22Rv1 (cell line): ENCODE results near the gene SLC19A1.

Experiments
- H3K27ac ChIP-seq: fragments of 450-650 bp; 2 replicates; pipeline ENCODE4 v1.5.1; 2017
- ZFX ChIP-seq: fragments of 450-650 bp; IDR thresholded peaks from 2 replicates; pipeline ENCODE4 v1.6.1; 2017; ENCODE audit warnings: antibody characterized with exemption, borderline replicate concordance
- TF ChIP-seq, protein P1 (sequence below): fragments of 450-650 bp; IDR thresholded peaks from 2 replicates; pipeline ENCODE4 v1.5.1; 2017; ENCODE audit warnings: mild to moderate bottlenecking

Gene SLC19A1

DNA sequence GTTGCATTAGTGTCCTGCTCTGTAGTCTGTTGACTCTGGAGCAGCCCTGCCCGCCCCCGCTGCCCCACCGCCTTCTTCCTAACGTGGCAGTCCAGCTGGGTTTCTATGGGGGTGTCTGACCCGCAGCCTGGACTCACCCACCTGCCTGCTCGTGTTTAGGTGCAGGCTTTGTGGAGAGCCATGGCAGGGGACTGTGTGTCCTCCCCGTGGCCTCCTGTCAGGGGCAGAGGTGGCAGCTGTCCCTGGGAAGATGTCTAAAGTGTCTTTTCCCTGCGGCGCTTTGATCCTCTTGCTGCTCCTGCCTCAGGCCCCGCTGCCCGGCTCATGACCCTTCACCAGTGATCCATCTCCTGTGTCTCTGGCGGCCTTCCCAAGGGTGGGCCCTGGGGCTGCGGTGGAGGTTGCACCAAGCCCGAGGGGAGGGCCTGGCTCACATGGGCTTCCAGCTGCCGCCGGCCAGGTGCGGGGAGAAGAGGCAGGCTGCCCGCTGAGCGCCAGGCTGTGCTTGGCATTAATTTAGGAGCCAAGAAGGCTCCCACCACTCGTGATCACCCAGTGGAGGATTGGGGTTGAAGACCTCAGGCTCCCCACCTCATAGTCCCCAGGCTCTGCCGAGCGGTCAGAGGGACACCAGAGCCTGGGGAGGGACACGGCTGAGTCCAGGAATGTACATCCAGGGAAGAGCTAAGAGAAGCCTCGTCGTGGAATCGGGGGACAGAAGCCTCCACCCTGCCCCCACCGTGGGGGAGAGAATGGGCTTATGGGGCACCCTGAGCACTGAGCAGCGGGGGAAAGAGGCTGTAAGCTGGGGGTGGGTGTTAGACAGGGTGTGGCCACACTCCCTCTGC lies 93.2 kb downstream of the SLC19A1 start:
- H3K27ac ChIP-seq: no peak overlapping the region
- TF ChIP-seq, protein P1, sequence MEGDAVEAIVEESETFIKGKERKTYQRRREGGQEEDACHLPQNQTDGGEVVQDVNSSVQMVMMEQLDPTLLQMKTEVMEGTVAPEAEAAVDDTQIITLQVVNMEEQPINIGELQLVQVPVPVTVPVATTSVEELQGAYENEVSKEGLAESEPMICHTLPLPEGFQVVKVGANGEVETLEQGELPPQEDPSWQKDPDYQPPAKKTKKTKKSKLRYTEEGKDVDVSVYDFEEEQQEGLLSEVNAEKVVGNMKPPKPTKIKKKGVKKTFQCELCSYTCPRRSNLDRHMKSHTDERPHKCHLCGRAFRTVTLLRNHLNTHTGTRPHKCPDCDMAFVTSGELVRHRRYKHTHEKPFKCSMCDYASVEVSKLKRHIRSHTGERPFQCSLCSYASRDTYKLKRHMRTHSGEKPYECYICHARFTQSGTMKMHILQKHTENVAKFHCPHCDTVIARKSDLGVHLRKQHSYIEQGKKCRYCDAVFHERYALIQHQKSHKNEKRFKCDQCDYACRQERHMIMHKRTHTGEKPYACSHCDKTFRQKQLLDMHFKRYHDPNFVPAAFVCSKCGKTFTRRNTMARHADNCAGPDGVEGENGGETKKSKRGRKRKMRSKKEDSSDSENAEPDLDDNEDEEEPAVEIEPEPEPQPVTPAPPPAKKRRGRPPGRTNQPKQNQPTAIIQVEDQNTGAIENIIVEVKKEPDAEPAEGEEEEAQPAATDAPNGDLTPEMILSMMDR: no peak
- no peak for TF ChIP-seq ZFX

DNA sequence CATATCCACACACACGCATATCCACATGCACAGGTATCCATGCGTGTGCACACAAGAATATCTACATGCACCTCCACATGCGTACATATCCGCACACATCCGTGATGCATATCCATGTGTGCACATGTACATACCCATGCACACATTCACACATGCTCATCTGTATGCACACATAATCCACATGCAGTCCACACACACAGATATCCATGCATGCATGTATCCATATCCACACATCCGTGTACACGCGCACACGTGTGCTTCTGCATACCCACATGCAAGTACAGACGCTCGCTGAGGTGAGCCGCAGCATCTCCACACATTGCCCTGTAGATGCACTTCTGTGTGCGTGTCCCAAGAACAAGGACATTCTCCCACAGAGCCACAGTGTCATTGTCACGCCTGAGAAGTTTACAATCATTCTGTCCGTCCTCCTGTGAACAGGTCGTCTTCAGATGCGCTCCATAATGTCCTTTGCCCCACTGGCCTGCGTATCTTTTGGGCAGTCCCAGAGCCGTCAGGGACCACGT lies 93.9 kb downstream of the SLC19A1 start:
- H3K27ac ChIP-seq: no peak overlapping the region
- TF ChIP-seq ZFX: no peak
- TF ChIP-seq, protein P1: no peak
